Measurements from ENCODE around the gene SNTG2.
"Not testable (repeated sequence)": the region's sequence is repeated elsewhere in the genome, so short reads cannot be mapped to it uniquely, and the experiment has no call there.

The SNTG2 gene

DNA sequence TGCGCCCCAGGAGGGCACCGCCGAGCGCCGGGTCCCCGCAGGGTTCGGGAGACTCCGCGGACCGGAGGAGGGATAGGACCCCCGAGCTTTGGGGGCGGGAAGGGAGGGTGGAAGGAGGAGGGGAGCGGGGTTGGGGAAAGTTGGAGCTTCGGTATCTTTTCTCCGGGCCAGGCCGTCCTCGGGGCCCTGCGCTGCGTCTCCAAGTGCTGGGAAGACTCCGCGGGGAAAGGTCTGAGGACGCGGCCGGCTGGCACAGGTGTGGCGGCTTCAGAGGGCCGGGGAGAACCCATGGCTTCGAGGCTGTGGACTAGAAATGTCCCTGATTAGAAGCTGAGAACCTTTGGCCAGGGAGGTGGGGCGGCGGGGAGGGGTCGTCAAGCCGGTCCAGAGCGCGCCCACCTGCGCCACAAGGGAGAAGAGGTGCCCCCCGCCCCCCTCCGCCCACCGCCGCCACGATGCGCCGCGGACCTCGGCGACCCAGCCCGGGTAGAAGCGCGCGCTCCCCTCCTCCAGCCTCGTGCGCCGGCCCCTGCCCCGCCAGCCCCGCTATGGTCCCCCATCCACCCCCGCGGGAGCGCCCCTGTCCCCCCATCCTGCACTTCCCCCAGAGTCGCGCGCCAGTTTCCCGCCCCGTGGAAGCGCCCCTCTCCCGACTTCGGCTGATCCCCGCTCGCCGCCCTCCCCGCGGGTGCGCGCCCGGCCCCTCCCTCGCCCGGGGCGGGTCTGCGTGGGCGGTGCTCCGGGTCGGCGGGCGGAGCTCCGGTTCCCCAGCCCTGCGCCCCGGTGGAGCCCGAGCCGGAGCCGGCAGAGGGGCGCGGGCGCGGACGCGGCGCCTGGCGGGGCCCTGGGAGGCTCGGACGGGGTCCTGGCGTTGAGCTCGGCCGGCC is at the start of gene SNTG2:
Gene SNTG2 (plus strand): TSS at position 770 of the 887 bp plus-strand sequence. CDS start 148 bp downstream, outside the sequence.
- DNase-seq (ENCODE audit: low read depth in 1 of 2, low spot score in 1 of 2) = no peak

DNA sequence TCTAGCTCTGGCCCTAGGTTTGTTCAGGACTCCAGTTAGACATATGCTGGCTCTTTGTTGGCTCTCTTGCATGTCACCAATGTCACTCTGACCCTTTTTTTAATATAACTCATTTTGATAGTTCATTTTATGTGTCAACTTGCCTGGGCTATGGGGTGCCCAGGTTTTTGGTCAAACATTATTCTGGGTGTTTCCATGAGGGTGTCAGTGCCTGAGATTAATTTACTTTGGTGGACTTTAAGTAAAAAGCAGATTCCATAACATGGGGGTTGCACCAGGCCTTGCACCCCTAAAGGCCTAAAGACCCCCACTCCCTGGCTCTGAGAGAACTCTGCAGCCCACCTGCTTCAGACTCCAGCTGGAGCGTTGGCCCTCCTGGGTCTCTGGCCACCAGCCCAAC is 48.1 kb upstream of the SNTG2 start:
- DNase-seq (ENCODE audit: low read depth in 1 of 2, low spot score in 1 of 2) = no peak

- DNase-seq (ENCODE audit: low read depth in 1 of 2, low spot score in 1 of 2) = no peak
Observed at GRCh38 chr2:903223-903900, 47.3 kb upstream of the SNTG2 start.

DNA sequence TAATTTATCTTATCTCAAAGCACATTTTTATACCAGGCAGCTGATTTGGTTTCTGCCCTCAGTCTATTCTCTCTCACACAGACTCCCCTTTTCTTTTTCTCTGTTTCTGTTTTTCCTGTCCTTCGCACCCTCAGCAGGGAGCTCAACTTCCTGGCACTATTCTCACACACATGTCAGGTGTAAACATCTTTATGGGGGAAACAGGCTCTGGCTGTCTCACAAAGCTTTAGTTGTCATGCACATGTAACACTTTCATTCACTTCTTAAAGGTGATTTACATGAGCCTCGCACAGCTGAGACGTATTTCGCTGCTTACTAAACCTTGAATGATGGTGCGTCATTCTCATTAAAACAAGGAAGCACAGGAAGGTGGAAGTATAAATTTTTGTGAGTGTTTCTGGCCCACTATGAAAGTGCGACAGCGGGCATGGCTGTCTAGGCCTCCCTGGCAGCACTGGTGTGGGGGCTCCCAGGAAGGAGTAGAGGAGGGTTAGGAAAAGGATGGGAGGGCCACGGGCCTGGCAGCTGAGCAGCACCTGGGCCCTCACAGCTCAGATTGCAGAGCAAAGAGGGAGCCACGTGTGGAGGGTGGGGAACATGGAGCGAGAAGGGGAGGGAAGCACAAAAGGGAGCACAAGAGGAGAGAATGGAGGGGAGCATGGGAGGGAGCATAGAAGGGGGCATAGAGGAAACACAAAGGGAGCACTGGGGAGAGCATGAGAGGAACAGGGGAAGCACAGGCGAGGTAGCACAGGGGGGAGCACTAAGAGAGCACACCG is 46.2 kb upstream of the SNTG2 start:
- DNase-seq (ENCODE audit: low read depth in 1 of 2, low spot score in 1 of 2) = no peak

DNA sequence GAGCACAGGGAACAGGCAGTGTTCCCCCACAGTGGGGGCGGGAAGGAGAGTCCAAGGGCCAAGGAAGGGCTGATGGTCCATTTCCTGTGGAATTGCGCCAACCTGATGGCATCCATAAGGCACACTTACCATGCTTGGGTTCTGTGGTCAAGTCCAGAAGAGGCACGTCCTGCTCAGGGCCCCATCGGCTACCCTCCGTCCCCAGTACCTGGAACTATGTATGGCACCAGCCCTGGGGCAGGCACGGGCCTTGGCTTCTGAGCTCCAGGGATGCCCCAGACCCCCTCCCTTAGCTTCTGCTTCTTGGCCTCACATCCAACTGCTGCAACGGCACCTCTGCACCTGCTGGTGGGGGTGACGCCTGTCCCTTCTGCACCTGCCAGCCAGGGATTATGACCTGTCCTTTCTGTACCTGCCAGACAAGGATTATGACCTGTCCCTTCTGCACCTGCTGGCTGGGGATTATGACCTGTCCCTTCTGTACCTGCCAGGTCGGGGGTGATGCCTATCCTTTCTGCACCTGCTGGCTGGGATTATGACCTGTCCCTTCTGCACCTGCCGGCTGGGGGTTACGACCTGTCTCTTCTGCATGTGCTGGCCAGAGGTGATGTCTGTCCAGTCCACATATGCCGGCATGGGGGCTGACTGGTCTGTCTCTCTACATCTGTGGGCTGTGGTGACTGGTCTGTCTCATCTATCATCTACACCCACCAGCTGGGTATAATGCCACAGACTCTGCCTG is 45.4 kb upstream of the SNTG2 start:
- DNase-seq (ENCODE audit: low read depth in 1 of 2, low spot score in 1 of 2) = no peak

DNA sequence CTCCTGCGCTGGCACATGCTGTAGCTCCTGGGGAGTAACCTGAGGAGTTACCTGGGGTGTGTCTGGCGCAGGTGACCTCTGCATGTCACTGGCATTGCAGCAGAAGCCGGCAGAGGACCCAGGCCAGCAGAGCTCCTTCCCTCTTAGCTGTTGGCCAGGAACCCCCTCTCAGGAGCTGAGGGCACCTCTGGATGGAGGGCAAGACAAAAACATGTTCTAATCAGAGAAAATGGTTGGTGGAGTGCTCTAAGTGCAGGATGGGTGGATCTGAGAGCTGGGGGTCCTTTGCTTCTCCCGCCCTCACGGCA is 44.9 kb upstream of the SNTG2 start:
- no peak for DNase-seq (ENCODE audit: low read depth in 1 of 2, low spot score in 1 of 2)

DNA sequence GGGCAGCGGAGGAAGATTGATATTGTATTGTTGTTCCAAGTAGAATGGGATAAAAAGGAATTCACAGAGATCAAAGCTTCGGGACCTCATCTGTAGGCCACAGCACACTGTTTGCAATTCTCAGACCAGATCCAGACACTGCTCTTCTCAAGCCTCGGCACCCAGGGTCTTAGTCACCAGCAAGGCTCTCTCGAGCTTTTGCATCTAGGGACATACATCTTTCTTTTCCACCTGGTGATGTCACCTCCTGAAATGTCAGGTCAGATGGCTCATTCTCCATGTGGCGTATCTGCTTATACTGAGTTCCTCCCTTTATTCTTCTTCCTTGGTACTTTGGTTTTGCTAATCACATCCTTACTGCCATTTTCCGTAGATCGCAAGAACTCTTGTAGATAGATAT is 42.9 kb upstream of the SNTG2 start:
- no peak for DNase-seq (ENCODE audit: low read depth in 1 of 2, low spot score in 1 of 2)

DNA sequence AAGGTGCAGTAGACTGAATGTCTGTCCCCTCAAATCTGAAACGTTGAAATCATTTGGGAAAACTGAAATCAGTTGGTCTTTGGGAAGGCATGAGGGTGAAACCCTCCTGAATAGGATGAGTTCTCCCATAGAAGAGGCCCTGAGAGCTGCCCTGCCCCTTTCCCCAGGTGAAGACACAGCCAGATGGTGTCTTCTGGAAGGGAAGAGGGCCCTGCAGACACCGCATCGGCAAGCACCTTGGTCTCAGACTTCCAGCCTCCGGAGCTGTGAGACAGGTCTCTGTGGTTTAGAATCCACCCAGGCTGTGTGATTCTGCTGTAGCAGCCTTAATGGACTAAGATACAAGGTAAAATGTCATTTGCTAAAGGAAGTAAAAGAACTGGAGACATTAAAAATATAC is 42.1 kb upstream of the SNTG2 start:
- DNase-seq (ENCODE audit: low read depth in 1 of 2, low spot score in 1 of 2) = no peak

DNA sequence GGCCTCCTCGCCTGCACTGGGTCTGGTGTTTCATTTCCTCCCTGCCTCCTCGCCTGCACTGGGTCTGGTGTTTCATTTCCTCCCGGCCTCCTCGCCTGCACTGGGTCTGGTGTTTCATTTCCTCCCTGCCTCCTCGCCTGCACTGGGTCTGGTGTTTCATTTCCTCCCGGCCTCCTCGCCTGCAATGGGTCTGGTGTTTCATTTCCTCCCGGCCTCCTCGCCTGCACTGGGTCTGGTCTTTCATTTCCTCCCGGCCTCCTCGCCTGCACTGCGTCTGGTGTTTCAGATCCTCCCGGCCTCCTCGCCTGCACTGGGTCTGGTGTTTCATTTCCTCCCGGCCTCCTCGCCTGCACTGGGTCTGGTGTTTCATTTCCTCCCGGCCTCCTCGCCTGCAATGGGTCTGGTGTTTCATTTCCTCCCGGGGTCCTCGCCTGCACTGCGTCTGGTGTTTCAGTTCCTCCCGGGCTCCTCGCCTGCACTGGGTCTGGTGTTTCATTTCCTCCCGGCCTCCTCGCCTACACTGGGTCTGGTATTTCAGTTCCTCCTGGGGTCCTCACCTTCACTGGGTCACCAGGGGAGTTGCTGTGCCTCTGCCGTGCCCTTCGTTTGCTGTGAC is 40.8 kb upstream of the SNTG2 start:
- not testable (repeated sequence) for DNase-seq (ENCODE audit: low read depth in 1 of 2, low spot score in 1 of 2)

DNA sequence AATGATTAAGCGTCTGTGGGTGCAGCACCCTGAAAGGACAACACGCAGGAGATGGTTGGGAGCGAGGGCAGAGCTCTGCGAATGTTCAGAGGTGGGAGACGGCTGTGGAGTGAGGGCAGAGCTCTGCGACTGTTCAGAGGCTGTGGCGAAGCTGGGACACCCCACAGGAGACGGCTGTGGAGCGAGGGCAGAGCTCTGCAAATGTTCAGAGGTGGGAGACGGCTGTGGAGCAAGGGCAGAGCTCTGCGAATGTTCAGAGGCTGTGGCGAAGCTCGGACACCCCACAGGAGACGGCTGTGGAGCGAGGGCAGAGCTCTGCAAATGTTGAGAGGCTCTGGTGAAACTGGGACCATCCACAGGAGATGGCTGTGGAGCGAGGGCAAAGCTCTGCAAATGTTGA is 40.0 kb upstream of the SNTG2 start:
- DNase-seq (ENCODE audit: low read depth in 1 of 2, low spot score in 1 of 2) = no peak

DNA sequence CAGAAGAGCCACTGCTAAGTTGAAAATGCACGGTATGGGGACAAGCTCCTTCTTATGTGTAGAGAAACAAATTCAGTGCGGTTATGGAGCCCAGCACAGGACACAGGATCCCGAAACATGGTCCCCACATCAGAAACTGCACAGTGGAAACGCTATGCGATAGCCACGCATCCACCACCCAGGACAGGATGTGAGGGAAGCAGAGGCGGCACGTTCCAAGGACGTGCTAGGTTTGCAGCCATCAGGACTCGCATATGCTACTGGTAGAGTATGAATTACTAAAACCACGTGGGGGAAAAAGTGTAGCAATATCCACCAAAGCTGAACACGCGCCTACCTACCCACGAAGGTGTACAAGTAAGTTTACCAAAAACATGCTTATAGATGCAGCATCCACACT is 34.7 kb upstream of the SNTG2 start:
- no peak for DNase-seq (ENCODE audit: low read depth in 1 of 2, low spot score in 1 of 2)

GRCh38 chr2:916935-917334 is 33.7 kb upstream of the SNTG2 start:
- DNase-seq (ENCODE audit: low read depth in 1 of 2, low spot score in 1 of 2) = no peak

- DNase-seq (ENCODE audit: low read depth in 1 of 2, low spot score in 1 of 2) = no peak
Observed at GRCh38 chr2:919672-920071, 31.0 kb upstream of the SNTG2 start.

DNA sequence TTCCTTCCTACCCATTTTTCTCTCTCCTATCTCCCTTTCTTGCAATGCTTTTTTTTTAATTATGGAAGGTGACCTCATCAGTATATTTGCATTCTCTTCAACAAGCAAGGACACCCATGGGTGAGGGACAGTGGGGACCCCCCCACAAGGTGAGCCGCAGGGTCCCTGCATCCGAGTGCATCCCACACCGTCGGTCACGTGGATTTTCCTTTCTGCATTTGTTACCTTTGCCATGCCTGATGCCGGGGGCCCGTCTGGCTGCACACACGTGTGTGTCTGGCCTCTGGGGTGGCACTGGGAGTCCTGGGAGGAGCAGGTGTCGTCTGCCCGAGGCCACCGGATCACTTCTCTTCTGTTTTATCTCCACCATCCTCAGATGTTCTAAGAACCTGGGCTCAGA is 30.1 kb upstream of the SNTG2 start:
- DNase-seq (ENCODE audit: low read depth in 1 of 2, low spot score in 1 of 2) = no peak

GRCh38 chr2:920999-921398 is 29.6 kb upstream of the SNTG2 start:
- DNase-seq (ENCODE audit: low read depth in 1 of 2, low spot score in 1 of 2) = no peak

DNA sequence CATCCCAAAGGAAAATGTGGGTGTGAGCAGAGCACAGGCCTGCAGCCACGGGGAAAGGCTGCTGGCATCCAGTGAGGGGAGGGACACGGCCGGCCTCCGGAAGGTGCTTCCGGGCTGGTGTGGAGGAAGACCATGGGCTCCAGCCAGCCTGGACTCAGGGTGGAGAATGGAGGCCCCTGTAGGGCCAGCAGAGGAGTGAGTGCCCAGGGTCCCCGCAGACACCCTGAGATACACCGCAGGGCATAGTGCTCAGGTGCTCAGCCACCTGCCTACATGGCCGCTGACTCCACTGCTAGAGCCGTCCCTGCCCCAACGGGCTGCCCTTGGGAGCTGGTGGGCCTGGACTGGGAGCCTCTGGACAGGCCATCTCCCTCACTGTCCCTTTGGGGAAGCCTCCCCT is 28.5 kb upstream of the SNTG2 start:
- no peak for DNase-seq (ENCODE audit: low read depth in 1 of 2, low spot score in 1 of 2)

DNA sequence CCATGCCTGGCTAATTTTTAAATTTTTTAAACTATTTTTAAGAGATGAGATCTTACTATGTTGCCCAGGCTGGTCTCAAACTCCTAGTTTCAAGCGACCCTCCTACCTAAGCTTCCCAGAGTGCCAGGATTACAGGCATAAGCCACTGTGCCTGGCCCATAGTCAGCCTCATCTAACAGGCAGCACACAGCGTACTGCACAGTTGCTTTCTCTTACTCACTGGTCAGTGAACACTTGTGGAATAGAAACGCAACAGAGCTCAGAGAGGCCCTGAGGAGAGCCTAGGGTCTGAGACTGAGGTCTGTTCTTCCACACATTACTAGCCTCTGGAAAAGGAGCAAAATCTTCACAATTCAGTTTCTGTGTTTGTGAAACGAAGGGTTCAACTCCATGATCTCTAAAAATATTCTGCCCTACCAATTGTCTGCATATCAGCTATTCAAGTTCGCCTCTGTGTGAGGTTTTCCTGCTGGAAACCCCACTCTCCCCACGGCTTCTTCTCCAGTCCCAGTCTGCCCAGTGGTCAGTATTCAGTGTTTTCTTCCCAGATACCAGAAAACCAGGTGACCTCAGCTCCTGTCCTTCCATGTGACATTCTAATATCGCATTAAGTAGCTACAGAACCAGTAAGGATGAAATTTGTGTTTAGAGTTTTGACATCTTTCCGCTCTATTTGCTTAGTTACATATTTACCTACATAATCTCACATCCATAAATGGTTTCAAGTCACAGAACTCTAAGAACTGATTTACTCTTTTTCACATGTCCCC is 26.6 kb upstream of the SNTG2 start:
- no peak for DNase-seq (ENCODE audit: low read depth in 1 of 2, low spot score in 1 of 2)

- no peak for DNase-seq (ENCODE audit: low read depth in 1 of 2, low spot score in 1 of 2)
Observed at GRCh38 chr2:924701-925100, 25.9 kb upstream of the SNTG2 start.

GRCh38 chr2:925309-925708 is 25.3 kb upstream of the SNTG2 start:
- no peak for DNase-seq (ENCODE audit: low read depth in 1 of 2, low spot score in 1 of 2)

DNA sequence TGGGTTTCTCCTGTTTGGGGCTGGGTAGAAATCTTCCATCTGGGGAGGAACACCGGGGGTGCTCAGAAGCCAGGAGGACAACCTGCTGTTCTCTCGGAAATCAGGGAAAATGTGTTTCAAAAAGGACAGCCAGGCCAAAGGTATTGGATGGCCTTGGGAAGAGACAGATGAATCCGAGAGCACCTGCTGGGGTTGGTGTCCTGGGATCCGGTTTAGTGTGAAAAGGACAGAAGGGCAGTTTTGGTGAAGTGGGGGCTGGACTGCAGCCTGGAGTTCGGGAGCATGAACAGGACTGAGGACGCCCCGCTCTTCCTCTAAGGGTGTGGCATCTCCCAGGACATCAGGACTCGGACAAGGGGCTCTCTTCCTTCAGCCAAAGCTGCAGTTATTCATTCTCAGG is 24.9 kb upstream of the SNTG2 start:
- no peak for DNase-seq (ENCODE audit: low read depth in 1 of 2, low spot score in 1 of 2)
